SK-N-SH treated with all-trans-retinoic acid at 6 μM for 48 hours (cell line): Measurements from ENCODE around the gene TNS3.

Source experiments
- ATAC-seq: fragments of 200-7000 bp; cut with Tn5 transposase; 3 replicates; pipeline ENCODE4 v1.9.1; 2020; ENCODE audit warnings: mild to moderate bottlenecking, moderate library complexity
- ARNTL ChIP-seq: fragments of 450-650 bp; formaldehyde crosslinking; IDR thresholded peaks from 2 replicates; pipeline ENCODE4 v1.5.0; 2020; ENCODE audit warnings: low read depth, mild to moderate bottlenecking, moderate library complexity, borderline replicate concordance
- BACH2 ChIP-seq: fragments of 250-450 bp; sonication (Bioruptor Pico); IDR thresholded peaks from 2 replicates; pipeline ENCODE4 v1.9.0; 2021; ENCODE audit warnings: mild to moderate bottlenecking, borderline replicate concordance
- CSDC2 ChIP-seq: fragments of 250-450 bp; sonication (Bioruptor Pico); IDR thresholded peaks from 2 replicates; pipeline ENCODE4 v1.5.0; 2020; ENCODE audit warnings: mild to moderate bottlenecking, moderate library complexity
- ESRRG ChIP-seq: fragments of 250-450 bp; sonication (Bioruptor Pico); IDR thresholded peaks from 2 replicates; pipeline ENCODE4 v1.6.1; 2021; ENCODE audit warnings: mild to moderate bottlenecking
- GLIS3 ChIP-seq: fragments of 250-450 bp; sonication (Bioruptor Pico); IDR thresholded peaks from 2 replicates; pipeline ENCODE4 v1.5.0; 2020; ENCODE audit warnings: mild to moderate bottlenecking, moderate library complexity
- ISL1 ChIP-seq: fragments of 250-450 bp; sonication (Bioruptor Pico); IDR thresholded peaks from 2 replicates; pipeline ENCODE4 v2.1.2; 2022; ENCODE audit warnings: mild to moderate bottlenecking, moderate library complexity
- OSR1 ChIP-seq: fragments of 250-450 bp; sonication (Bioruptor Pico); IDR thresholded peaks from 2 replicates; pipeline ENCODE4 v1.8.0; 2022; ENCODE audit warnings: moderate library complexity, mild to moderate bottlenecking, inconsistent platforms
- POU6F1 ChIP-seq: fragments of 250-450 bp; sonication (Bioruptor Pico); IDR thresholded peaks from 2 replicates; pipeline ENCODE4 v1.8.0; 2021; ENCODE audit warnings: low read depth, mild to moderate bottlenecking, moderate library complexity, borderline replicate concordance
- PPARA ChIP-seq: fragments of 250-450 bp; sonication (Bioruptor Pico); IDR thresholded peaks from 2 replicates; pipeline ENCODE4 v1.5.0; 2020; ENCODE audit warnings: mild to moderate bottlenecking, borderline replicate concordance
- RARB ChIP-seq: fragments of 250-450 bp; sonication (Bioruptor Pico); IDR thresholded peaks from 2 replicates; pipeline ENCODE4 v1.8.0; 2021; ENCODE audit warnings: mild to moderate bottlenecking, moderate library complexity
- SNAI2 ChIP-seq: fragments of 250-450 bp; sonication (Bioruptor Pico); IDR thresholded peaks from 2 replicates; pipeline ENCODE4 v1.5.0; 2020; ENCODE audit warnings: mild to moderate bottlenecking, moderate library complexity
- TCF4 ChIP-seq: fragments of 250-450 bp; sonication (Bioruptor Pico); IDR thresholded peaks from 2 replicates; pipeline ENCODE4 v1.8.0; 2021; ENCODE audit warnings: mild to moderate bottlenecking, moderate library complexity, borderline replicate concordance
- TOX ChIP-seq: fragments of 250-450 bp; sonication (Bioruptor Pico); IDR thresholded peaks from 2 replicates; pipeline ENCODE4 v1.8.0; 2021; ENCODE audit warnings: mild to moderate bottlenecking, moderate library complexity, borderline replicate concordance
- ZC3H10 ChIP-seq: fragments of 250-450 bp; sonication (Bioruptor Pico); IDR thresholded peaks from 2 replicates; pipeline ENCODE4 v1.5.1; 2021; ENCODE audit warnings: mild to moderate bottlenecking, moderate library complexity
- ZFP3 ChIP-seq: fragments of 250-450 bp; sonication (Bioruptor Pico); IDR thresholded peaks from 2 replicates; pipeline ENCODE4 v1.5.0; 2020; ENCODE audit warnings: mild to moderate bottlenecking, moderate library complexity
- ZFP30 ChIP-seq: fragments of 450-650 bp; formaldehyde crosslinking; IDR thresholded peaks from 2 replicates; pipeline ENCODE4 v1.5.0; 2022; ENCODE audit warnings: mild to moderate bottlenecking, moderate library complexity
- ZNF565 ChIP-seq: fragments of 450-650 bp; formaldehyde crosslinking; conservative IDR thresholded peaks from 2 replicates; pipeline ENCODE4 v1.5.0; 2020; ENCODE audit warnings: low read depth, mild to moderate bottlenecking, moderate library complexity
- ZNF70 ChIP-seq: fragments of 450-650 bp; formaldehyde crosslinking; IDR thresholded peaks from 2 replicates; pipeline ENCODE4 v1.5.0; 2020; ENCODE audit warnings: mild to moderate bottlenecking, moderate library complexity
- ZNF8 ChIP-seq: fragments of 450-650 bp; formaldehyde crosslinking; IDR thresholded peaks from 2 replicates; pipeline ENCODE4 v1.5.0; 2020; ENCODE audit warnings: mild to moderate bottlenecking, moderate library complexity
- TF ChIP-seq, protein P1 (sequence below): fragments of 250-450 bp; sonication (Bioruptor Pico); IDR thresholded peaks from 2 replicates; pipeline ENCODE4 v1.8.0; 2020; ENCODE audit warnings: mild to moderate bottlenecking, moderate library complexity, borderline replicate concordance
- TF ChIP-seq, protein P2 (sequence below): fragments of 250-450 bp; sonication (Bioruptor Pico); IDR thresholded peaks from 2 replicates; pipeline ENCODE4 v1.5.0; 2020; ENCODE audit warnings: mild to moderate bottlenecking, moderate library complexity
- TF ChIP-seq, protein P3 (sequence below): fragments of 250-450 bp; sonication (Bioruptor Pico); IDR thresholded peaks from 2 replicates; pipeline ENCODE4 v1.5.1; 2020; ENCODE audit warnings: low read depth, mild to moderate bottlenecking, moderate library complexity

The TNS3 gene

GRCh38 chr7:47392241-47392759 is 189.6 kb downstream of the TNS3 start:
- TF ChIP-seq ZNF8 (CRISPR knock-in tag) (no peak), ARNTL (CRISPR knock-in tag) (no peak), ZNF70 (CRISPR knock-in tag) (no peak), POU6F1 (CRISPR knock-in tag) (no peak), ESRRG (no peak), OSR1 (CRISPR knock-in tag) (no peak), TOX (CRISPR knock-in tag) (no peak), ZFP30 (no peak), RARB (CRISPR knock-in tag) (no peak), ISL1 (CRISPR knock-in tag) (no peak), ZFP3 (no peak), TCF4 (CRISPR knock-in tag) (no peak), ZC3H10 (CRISPR knock-in tag) (no peak), GLIS3 (CRISPR knock-in tag) (no peak)
- TF ChIP-seq, protein P1, sequence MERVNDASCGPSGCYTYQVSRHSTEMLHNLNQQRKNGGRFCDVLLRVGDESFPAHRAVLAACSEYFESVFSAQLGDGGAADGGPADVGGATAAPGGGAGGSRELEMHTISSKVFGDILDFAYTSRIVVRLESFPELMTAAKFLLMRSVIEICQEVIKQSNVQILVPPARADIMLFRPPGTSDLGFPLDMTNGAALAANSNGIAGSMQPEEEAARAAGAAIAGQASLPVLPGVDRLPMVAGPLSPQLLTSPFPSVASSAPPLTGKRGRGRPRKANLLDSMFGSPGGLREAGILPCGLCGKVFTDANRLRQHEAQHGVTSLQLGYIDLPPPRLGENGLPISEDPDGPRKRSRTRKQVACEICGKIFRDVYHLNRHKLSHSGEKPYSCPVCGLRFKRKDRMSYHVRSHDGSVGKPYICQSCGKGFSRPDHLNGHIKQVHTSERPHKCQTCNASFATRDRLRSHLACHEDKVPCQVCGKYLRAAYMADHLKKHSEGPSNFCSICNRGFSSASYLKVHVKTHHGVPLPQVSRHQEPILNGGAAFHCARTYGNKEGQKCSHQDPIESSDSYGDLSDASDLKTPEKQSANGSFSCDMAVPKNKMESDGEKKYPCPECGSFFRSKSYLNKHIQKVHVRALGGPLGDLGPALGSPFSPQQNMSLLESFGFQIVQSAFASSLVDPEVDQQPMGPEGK (CRISPR knock-in tag) = no peak
- TF ChIP-seq, protein P2, sequence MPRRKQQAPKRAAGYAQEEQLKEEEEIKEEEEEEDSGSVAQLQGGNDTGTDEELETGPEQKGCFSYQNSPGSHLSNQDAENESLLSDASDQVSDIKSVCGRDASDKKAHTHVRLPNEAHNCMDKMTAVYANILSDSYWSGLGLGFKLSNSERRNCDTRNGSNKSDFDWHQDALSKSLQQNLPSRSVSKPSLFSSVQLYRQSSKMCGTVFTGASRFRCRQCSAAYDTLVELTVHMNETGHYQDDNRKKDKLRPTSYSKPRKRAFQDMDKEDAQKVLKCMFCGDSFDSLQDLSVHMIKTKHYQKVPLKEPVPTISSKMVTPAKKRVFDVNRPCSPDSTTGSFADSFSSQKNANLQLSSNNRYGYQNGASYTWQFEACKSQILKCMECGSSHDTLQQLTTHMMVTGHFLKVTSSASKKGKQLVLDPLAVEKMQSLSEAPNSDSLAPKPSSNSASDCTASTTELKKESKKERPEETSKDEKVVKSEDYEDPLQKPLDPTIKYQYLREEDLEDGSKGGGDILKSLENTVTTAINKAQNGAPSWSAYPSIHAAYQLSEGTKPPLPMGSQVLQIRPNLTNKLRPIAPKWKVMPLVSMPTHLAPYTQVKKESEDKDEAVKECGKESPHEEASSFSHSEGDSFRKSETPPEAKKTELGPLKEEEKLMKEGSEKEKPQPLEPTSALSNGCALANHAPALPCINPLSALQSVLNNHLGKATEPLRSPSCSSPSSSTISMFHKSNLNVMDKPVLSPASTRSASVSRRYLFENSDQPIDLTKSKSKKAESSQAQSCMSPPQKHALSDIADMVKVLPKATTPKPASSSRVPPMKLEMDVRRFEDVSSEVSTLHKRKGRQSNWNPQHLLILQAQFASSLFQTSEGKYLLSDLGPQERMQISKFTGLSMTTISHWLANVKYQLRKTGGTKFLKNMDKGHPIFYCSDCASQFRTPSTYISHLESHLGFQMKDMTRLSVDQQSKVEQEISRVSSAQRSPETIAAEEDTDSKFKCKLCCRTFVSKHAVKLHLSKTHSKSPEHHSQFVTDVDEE = no peak
- ATAC-seq = no peak

DNA sequence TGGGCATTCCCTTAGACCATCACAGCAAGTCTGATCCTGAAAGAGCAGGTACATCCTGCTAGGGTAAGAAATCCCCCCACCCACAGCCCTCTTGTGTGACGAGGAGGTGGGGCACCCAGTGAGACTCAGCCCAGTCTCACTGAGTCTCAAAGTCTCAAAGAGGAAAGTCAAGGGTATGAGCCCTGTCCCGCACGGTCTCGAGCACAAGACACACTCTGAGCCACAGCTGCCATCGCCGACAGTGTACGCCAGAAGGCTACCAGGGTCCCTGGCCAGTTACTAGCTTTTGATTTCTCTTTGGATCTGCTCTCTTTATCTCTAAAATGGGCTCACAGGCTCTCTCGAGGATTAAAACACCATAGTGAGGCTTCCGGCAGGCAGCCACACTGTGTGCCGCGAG is 190.2 kb downstream of the TNS3 start:
- ATAC-seq = no peak
- TF ChIP-seq RARB (CRISPR knock-in tag) = no peak
- TF ChIP-seq BACH2 (CRISPR knock-in tag) = no peak
- no peak for TF ChIP-seq ISL1 (CRISPR knock-in tag)

- no peak for ATAC-seq
- TF ChIP-seq OSR1 (CRISPR knock-in tag) = no peak
- TF ChIP-seq ZC3H10 (CRISPR knock-in tag) = no peak
- no peak for TF ChIP-seq GLIS3 (CRISPR knock-in tag)
- no peak for TF ChIP-seq TOX (CRISPR knock-in tag)
- TF ChIP-seq ZNF8 (CRISPR knock-in tag) = no peak
- no peak for TF ChIP-seq ZNF565 (CRISPR knock-in tag)
- no peak for TF ChIP-seq SNAI2 (CRISPR knock-in tag)
- TF ChIP-seq PPARA (CRISPR knock-in tag) = no peak
- TF ChIP-seq, protein P2 = no peak
- no peak for TF ChIP-seq CSDC2
- TF ChIP-seq, protein P3, sequence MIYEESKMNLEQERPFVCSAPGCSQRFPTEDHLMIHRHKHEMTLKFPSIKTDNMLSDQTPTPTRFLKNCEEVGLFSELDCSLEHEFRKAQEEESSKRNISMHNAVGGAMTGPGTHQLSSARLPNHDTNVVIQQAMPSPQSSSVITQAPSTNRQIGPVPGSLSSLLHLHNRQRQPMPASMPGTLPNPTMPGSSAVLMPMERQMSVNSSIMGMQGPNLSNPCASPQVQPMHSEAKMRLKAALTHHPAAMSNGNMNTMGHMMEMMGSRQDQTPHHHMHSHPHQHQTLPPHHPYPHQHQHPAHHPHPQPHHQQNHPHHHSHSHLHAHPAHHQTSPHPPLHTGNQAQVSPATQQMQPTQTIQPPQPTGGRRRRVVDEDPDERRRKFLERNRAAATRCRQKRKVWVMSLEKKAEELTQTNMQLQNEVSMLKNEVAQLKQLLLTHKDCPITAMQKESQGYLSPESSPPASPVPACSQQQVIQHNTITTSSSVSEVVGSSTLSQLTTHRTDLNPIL = no peak
- TF ChIP-seq, protein P1 (CRISPR knock-in tag) = no peak
- TF ChIP-seq ARNTL (CRISPR knock-in tag) = no peak
- no peak for TF ChIP-seq ZNF70 (CRISPR knock-in tag)
Measured at GRCh38 chr7:47390914-47391313, 191.0 kb downstream of the TNS3 start.
